Stimulated activated CD4-positive, alpha-beta T cell treated with anti-CD3 and anti-CD28 coated beads, Interleukin-12 subunit alpha, Interleukin-12 subunit beta, amount 100 ng/mL, for 4 hours (primary cell): Measurements from ENCODE around the gene HOXC6.

ENCODE experiments used
- DNase-seq: peaks from one replicate; pipeline ENCODE4 v3.0.0-alpha.2; 2020

The HOXC6 gene

DNA sequence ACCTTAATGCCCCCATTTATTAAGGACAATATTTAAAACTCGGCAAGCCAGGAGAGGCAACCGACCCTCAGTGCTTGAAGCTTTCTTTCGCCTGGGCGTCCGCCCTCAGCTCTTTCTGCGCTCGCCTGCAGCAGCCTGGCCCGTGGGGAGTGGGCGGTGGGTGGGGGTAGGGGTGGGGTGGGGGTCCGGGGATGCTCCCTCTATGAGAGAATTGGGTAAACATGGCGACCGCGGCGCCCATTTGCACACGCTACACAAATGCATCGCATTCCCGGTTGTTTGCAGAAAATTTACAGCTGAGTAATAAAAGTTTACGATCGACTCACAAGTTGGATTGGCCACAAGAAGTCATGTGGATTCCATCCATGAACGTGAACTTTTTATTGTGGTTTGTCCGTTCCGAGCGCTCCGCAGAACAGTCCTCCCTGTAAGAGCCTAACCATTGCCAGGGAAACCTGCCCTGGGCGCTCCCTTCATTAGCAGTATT lies 11.7 kb upstream of the HOXC6 start:
- DNase-seq, result no peak

GRCh38 chr12:54017027-54017788 lies 11.0 kb upstream of the HOXC6 start:
- no peak for DNase-seq

DNA sequence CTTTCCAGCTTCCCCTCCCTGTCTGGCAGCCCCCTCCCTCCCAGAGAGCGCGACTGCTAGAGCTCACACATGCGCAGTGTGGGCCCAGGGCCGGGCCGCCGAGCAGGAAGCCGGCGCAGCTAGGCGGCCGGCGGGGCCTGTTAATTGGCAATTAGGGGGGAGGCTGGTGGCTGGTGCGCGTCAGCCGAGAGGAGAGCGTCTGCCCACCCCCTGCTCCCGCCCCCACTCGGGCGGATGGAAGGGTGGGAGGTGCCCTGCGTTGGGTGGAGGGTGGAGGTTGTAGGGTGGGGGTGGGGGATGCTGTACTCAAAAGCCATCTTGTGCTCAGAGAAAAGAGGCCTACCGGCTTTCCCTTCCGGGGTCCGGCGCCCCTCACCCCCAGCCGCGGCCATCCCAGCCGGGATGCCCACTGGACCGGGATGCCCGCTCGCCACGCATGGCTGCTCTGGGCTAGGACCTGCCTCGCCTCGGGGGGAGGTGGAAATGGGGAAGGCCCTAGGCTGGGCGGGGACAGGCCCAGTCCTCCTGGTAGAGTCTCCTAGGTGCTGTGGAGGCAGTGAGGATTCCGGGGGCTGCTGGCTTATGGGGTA lies 10.3 kb upstream of the HOXC6 start:
- DNase-seq, result peak; percentile 69

- no peak for DNase-seq
These were observed 9.7 kb upstream of the HOXC6 start for GRCh38 chr12:54018468-54018984.

DNA sequence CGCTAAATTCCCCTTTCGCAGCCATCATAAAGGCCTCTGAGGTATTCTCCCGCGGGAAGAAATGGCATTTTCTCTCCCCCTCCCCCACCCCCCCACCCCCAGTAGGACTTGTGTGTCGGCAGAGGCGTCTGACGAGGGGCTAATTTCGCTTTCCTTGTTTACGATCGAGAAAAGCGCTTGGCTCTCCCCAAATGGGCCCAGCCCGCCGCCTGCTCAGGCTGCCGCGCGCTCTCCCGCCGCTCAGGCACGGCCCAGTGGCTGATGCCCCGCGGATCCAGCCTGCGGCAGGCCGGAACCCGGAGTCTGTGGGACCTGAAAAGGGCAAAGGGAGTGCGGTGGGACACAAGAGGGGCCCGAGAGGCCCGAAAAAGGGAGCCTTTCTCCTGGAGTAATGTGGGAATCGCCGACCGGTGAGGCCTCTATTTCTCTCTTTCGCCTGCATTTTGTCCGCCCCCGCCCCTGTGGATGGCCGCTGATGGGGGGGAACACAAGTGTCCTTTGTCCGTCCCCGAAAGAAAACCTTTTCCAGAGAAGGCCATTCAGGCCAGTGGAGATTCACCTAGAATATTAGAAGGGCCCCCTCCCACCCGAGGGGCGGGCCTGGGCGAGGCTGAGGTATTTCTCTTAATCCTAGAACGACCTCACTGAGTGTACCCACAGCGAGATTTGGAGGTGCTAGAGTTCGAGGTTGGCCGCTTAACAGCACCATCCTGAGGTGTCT lies 9.0 kb upstream of the HOXC6 start:
- DNase-seq, result no peak

GRCh38 chr12:54019924-54020590 lies 8.2 kb upstream of the HOXC6 start:
- no peak for DNase-seq

DNA sequence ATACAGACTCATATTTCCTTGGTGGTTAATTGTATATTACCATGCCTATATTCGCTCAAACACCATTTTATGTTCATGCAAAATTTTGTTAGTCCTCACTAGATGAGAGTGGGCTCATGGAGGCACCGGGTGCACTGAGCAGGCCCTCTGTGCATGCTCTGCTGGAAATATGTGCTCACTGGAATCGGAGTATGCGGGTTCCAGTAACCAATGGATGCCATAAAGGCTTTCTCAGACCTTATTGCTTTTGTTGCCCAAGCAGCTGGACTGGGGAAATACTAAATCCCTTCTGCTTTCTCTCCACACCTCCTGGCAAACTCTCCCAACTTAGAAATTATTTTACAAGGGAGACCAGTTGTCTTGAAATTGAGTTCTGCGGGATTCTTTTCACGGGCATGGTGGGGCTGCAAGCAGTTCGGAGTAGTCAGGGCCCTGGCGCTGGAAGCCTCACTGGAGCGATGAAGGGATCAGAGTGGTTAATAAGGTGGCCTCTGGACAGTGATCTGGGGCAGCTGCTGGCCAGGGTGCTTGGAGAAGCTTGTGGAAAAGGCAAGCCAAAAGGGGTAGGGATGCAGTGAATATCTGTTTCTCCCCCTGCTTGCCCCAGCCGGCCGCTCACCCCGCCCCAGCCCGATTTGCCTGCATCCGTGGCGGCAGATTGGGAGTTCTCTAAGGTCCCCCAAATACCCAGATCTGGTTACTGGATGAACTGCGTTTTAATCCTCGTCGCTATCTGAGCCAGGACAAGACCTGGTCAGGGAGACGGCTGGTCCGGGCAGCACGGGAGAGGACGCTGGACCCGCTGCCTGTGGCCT lies 7.4 kb upstream of the HOXC6 start:
- no peak for DNase-seq

DNA sequence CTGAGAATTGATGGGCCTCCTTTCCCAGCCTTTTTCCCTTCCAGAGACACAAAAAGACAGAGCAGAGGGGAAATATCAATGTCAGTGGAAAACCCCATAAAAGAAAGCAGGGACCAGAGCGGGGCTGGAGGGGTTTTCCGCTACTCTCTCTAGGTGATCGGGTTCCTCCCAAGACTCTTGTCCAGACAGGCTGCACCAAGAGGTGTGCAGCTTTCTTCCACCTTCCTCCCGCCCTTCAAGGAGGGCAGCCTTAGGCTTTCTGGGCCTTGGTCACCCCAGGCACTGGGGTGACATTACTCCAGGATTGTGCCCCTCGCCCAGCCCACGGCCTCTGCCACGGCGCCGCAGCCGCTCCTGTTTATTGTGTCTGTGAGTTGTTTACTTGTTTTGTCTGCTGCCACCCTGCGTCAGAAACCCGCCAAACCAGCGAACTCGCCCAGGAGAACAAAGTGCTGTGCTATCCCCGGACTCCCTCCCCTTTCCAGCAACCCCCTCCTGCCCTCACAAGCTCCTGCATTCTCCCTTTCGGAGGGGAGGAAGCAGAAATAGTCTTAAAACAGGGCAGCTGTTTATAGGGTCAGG lies 6.7 kb upstream of the HOXC6 start:
- no peak for DNase-seq

DNA sequence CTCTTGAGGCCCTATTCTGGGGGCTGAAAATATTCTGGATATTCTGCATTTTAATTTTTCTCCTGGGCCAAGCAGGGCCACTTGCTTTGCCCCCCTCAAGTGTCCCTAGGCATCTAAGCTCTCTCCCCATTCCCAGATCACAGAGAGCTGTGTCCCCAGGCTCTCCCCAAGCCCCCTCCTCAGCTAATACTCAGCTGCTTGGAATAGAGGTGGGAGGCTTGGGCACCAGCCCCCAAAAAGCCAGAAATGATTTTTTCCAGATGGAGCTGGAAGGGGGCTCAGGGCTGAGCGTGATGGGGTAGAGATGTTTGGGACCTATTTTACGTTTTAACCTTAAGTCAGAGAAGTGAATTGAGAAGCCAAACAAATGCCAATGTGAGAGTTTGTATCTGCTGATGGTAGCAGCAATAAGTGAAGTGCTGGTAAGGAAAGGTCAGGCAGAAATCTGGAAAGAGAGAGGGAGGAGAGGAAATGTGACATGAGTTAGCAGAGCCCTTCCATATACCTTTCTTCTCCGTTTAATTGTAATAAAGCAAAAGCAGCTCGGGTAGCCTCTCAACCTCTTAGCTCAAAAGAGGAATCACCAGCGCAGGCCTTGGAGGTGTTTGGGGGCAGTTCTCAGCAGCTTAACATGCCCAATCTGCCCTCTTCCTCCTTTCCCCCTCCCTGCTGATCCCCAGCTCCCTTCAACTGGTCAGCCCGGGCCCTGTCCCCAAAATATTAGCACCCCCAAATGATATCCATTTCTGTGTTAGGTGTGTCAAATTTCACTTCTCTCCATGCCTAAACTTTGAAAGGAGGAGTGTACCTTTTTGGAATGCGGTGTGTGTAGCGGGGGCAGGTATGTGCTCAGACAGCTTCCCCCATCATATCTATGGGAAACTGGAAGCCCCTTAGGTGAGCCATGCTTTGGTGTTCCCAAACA lies 5.0 kb upstream of the HOXC6 start:
- no peak for DNase-seq

- no peak for DNase-seq
These were observed 4.1 kb upstream of the HOXC6 start for GRCh38 chr12:54024127-54024526.

GRCh38 chr12:54024581-54025305 lies 3.5 kb upstream of the HOXC6 start:
- no peak for DNase-seq

DNA sequence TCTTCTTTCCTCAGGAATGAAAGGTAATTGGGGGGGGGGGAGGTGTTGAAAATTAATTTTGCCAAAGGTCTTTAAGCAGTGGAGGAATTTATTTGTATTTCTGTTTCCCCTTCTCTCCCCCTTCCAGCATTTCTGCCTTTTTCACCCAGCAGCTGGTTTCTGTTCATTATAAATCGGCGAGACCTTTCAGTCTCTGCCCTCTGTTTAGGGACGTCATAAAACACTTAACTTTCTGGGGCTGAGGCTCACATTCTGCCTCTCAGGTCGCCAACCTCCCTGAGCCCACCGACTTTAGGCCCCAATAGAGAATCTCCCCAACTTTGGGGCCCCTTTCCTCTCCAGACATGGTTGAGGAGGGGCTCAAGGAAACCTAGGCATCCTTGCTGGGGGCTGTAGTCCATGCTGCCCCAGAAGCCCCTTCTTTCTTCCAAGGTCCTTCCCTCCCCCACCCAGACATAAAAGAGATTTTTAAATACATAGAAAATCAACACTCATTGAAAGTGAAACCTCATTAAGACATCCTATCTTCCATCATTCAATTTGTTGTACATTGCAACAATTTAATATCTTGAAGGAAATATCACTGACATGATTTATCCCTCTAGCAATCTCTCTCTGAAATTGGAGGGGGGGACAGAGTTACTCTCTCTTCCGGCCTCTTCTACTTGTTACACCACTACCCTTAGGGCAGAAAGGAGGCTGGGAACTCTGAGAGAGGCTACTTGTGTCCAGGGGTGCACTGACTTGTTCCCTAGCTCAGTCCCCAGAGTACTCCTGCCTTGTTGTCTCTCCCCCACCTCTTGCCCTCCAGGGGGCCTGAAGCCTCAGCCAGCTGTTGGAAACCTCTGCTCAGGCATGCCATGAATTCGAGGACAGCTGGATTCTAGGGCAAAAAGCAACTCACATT lies 2.5 kb upstream of the HOXC6 start:
- no peak for DNase-seq

DNA sequence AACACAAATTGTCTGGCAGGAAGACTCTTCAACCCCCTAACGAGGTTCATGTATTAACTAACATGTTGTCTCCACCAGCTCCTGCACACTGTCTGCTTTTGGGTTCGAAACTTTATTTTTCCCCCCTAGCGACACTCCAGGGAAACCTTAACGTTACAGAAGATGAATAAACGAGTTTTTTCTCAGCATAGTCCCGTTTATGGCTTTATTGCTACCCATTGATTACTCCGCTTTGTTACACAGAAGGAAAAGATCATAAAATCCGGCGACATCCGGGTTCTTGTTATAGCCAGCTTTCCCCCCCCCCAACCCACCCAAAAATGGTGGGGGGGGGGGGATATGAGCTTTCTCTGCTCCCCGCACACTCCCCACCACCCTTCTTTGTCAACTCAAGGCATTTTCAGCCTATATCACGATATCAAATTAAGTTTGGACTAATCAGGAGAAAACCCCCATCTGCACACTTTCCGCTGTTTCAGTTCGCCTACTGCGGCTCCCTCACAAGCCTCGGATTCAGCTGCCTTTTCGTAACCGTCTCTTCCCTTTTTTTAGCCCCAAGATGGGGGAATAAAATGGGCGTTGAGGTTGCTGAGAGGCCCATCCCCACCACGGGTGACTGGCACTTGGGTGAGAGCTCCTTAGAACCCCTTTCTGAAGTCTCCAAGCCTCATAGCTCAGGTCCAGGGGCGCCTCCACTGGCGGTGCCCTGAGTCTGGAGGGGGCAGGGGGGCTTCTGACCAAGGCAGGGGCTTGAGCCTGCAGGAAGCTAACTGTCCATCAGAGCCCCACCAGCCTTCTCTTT lies 1.4 kb upstream of the HOXC6 start:
- no peak for DNase-seq

- no peak for DNase-seq
These were observed 826 bp upstream of the HOXC6 start for GRCh38 chr12:54027442-54027786.

DNA sequence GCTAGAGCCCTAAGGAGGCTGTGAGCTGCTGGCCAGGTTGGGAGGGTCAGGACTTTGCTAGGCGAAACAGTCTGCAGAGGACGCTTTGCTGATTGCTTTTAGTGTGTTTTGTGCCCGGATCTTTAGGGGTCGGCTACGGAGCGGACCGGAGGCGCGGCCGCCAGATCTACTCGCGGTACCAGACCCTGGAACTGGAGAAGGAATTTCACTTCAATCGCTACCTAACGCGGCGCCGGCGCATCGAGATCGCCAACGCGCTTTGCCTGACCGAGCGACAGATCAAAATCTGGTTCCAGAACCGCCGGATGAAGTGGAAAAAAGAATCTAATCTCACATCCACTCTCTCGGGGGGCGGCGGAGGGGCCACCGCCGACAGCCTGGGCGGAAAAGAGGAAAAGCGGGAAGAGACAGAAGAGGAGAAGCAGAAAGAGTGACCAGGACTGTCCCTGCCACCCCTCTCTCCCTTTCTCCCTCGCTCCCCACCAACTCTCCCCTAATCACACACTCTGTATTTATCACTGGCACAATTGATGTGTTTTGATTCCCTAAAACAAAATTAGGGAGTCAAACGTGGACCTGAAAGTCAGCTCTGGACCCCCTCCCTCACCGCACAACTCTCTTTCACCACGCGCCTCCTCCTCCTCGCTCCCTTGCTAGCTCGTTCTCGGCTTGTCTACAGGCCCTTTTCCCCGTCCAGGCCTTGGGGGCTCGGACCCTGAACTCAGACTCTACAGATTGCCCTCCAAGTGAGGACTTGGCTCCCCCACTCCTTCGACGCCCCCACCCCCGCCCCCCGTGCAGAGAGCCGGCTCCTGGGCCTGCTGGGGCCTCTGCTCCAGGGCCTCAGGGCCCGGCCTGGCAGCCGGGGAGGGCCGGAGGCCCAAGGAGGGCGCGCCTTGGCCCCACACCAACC lies 1.5 kb downstream of the HOXC6 start:
- no peak for DNase-seq

- DNase-seq, result no peak
These were observed 2.2 kb downstream of the HOXC6 start for GRCh38 chr12:54030442-54030801.

GRCh38 chr12:54030889-54031471 lies 2.7 kb downstream of the HOXC6 start:
- no peak for DNase-seq
